ENCODE measurements around the gene FBRSL1.

The FBRSL1 gene

DNA sequence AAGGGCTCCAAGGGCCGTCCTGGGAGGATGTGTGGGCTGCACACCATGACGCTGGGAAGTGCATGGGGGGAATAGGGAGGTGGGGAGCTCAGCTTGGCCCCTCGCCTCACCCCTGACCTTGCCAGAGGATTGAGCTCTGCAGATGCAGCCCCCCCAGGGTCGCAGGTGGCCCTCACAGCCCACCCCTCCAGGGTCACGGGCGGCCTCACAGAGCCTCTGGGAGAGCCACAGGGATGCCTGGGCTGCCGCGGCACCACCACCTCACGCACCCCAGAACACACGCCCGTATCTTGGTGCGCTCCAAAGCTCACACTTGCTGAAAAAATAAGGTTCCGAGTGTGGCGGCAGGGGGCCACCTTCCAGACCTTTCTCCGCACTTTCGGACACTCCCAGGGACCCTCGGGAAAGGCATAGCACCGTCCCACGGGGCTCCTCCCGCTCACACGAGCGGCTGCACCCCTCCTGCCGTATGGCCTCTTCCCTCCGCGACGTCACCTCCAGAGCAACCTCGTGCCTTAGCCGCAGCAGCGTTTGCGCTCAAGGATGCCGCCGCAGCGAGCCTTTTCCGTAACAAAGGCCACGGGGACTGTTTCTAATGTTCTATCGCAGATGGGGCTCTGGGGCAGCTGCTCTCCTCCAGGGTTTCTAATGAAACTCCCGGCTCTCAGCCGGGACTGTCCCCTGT lies 9.9 kb upstream of the FBRSL1 start:
- Histone ChIP-seq H3K79me2 (ENCODE audit: low read length) (no peaks in the 10 kb centered on the region), H3F3A (ENCODE audit: insufficient read depth, low read length) (no peaks in the 10 kb centered on the region), H3K9me2 (replicated peaks; ENCODE audit: insufficient read depth, low read length) (no peaks in the 10 kb centered on the region), H3K4me3 (ENCODE audit: low read length) (no peak overlapping the region), H3K9me3 (replicated peaks; ENCODE audit: insufficient read depth, low read length) (no peaks in the 10 kb centered on the region), H4K20me1 (ENCODE audit: insufficient read depth, low read length) (no peaks in the 10 kb centered on the region), H3K9ac (ENCODE audit: low read length) (no peak overlapping the region), H2AFZ (ENCODE audit: low read length) (no peak overlapping the region), H3K4me1 (ENCODE audit: low read length) (no peaks in the 10 kb centered on the region), H3K36me3 (replicated peaks; ENCODE audit: insufficient read depth, low read length) (no peaks in the 10 kb centered on the region), H3K27ac (ENCODE audit: low read length) (no peak overlapping the region), H3K4me2 (ENCODE audit: low read depth, low read length) (no peak overlapping the region), H3K27me3 (replicated peaks; ENCODE audit: insufficient read depth, low read length) (peaks cover 46% of the 10 kb centered on the region)
- no peak for DNase-seq
- TF ChIP-seq, protein P1, sequence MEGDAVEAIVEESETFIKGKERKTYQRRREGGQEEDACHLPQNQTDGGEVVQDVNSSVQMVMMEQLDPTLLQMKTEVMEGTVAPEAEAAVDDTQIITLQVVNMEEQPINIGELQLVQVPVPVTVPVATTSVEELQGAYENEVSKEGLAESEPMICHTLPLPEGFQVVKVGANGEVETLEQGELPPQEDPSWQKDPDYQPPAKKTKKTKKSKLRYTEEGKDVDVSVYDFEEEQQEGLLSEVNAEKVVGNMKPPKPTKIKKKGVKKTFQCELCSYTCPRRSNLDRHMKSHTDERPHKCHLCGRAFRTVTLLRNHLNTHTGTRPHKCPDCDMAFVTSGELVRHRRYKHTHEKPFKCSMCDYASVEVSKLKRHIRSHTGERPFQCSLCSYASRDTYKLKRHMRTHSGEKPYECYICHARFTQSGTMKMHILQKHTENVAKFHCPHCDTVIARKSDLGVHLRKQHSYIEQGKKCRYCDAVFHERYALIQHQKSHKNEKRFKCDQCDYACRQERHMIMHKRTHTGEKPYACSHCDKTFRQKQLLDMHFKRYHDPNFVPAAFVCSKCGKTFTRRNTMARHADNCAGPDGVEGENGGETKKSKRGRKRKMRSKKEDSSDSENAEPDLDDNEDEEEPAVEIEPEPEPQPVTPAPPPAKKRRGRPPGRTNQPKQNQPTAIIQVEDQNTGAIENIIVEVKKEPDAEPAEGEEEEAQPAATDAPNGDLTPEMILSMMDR (IDR thresholded peaks at IDR 0.05; ENCODE audit: low read length), result no peak
- TF ChIP-seq EZH2 (optimal IDR thresholded peaks at IDR 0.05; ENCODE audit: low read depth, low read length) (no peak), EZH2phosphoT487 (IDR thresholded peaks at IDR 0.05; ENCODE audit: low read length) (no peak)

DNA sequence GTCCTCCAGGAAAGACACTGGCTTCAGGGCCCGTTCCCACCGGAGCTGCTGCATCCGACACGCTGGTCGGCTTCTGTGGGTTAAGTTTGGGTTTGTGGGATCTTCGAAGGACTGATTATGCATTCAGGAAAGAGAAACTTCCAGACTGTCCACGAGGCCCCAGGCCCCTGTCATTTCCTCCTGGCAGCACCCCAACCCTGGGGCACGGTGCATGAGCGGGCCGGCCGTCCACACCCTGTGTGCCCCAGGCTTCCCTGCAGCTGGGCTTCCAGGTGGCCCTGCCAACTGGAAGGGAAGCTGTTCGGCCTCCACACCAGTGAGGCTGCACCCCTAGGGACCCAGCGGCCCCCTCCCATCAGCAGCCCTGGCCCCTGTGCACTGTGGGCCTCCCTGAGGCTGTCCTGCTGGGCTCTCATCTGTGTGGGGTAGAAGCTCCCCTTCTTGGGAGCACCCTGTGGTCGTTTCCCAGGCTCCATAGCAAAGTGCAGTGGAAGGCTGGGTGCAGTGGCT lies 9.3 kb upstream of the FBRSL1 start:
- Histone ChIP-seq H3K4me3 (ENCODE audit: low read length) (no peak overlapping the region), H3K27me3 (replicated peaks; ENCODE audit: insufficient read depth, low read length) (peaks cover 47% of the 10 kb centered on the region), H3K9me2 (replicated peaks; ENCODE audit: insufficient read depth, low read length) (no peaks in the 10 kb centered on the region), H3K4me2 (ENCODE audit: low read depth, low read length) (no peak overlapping the region), H3K9me3 (replicated peaks; ENCODE audit: insufficient read depth, low read length) (no peaks in the 10 kb centered on the region), H3K4me1 (ENCODE audit: low read length) (no peaks in the 10 kb centered on the region), H3K36me3 (replicated peaks; ENCODE audit: insufficient read depth, low read length) (no peaks in the 10 kb centered on the region), H3K27ac (ENCODE audit: low read length) (no peak overlapping the region), H3F3A (ENCODE audit: insufficient read depth, low read length) (no peaks in the 10 kb centered on the region), H4K20me1 (ENCODE audit: insufficient read depth, low read length) (no peaks in the 10 kb centered on the region), H3K9ac (ENCODE audit: low read length) (no peak overlapping the region), H2AFZ (ENCODE audit: low read length) (no peak overlapping the region), H3K79me2 (ENCODE audit: low read length) (no peaks in the 10 kb centered on the region)
- no peak for TF ChIP-seq EZH2phosphoT487 (IDR thresholded peaks at IDR 0.05; ENCODE audit: low read length)
- TF ChIP-seq EZH2 (optimal IDR thresholded peaks at IDR 0.05; ENCODE audit: low read depth, low read length), result no peak
- TF ChIP-seq, protein P1 (IDR thresholded peaks at IDR 0.05; ENCODE audit: low read length), result no peak
- no peak for DNase-seq

DNA sequence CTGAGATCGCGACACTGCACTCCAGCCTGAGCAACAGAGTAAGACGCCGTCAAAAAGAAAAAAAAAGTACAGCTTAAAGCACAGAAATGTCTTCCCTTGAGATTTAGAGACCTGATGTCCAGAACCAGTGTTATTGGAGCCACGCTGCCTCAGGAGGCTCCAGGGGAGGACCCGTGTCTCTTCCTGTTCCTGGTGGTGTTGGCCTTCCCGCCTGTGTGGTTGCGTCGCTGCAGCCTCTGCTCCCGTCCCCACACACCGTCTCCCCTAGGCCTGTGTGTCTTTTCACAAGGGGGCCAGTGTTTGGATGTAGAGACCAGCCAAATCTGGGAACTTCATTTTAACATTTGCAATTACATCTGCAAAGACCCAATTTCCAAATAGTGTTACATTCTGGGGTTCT lies 8.6 kb upstream of the FBRSL1 start:
- Histone ChIP-seq H3K4me3 (ENCODE audit: low read length) (no peak overlapping the region), H3K9ac (ENCODE audit: low read length) (no peak overlapping the region)
- TF ChIP-seq EZH2phosphoT487 (IDR thresholded peaks at IDR 0.05; ENCODE audit: low read length) (no peak), EZH2 (optimal IDR thresholded peaks at IDR 0.05; ENCODE audit: low read depth, low read length) (no peak)
- TF ChIP-seq, protein P1 (IDR thresholded peaks at IDR 0.05; ENCODE audit: low read length), result no peak

More for the DNA sequence above, 8.6 kb upstream of the FBRSL1 start:
- Histone ChIP-seq H3K79me2 (ENCODE audit: low read length) (no peaks in the 10 kb centered on the region), H3K27ac (ENCODE audit: low read length) (no peak overlapping the region), H3K9me2 (replicated peaks; ENCODE audit: insufficient read depth, low read length) (no peaks in the 10 kb centered on the region), H3K4me1 (ENCODE audit: low read length) (no peaks in the 10 kb centered on the region), H4K20me1 (ENCODE audit: insufficient read depth, low read length) (no peaks in the 10 kb centered on the region), H3F3A (ENCODE audit: insufficient read depth, low read length) (no peaks in the 10 kb centered on the region), H3K27me3 (replicated peaks; ENCODE audit: insufficient read depth, low read length) (peaks cover 47% of the 10 kb centered on the region), H3K9me3 (replicated peaks; ENCODE audit: insufficient read depth, low read length) (no peaks in the 10 kb centered on the region), H3K36me3 (replicated peaks; ENCODE audit: insufficient read depth, low read length) (no peaks in the 10 kb centered on the region), H3K4me2 (ENCODE audit: low read depth, low read length) (no peak overlapping the region), H2AFZ (ENCODE audit: low read length) (no peak overlapping the region)
- DNase-seq, result no peak
